MM.1S (cell line): ENCODE results near the gene DMTF1.

Experiments
- CTCF ChIP-seq: fragments of 300-600 bp; sonication (generic); IDR thresholded peaks from 2 replicates; pipeline ENCODE4 v1.5.1; 2016; ENCODE audit warnings: antibody characterized with exemption, low read length, mixed read lengths
- EZH2 ChIP-seq: fragments of 300-600 bp; sonication (generic); optimal IDR thresholded peaks from 2 replicates; pipeline ENCODE3; 2017; ENCODE audit warnings: low read depth, mild to moderate bottlenecking, antibody characterized with exemption, low read length, mixed read lengths
- EZH2phosphoT487 ChIP-seq: fragments of 300-600 bp; sonication (generic); IDR thresholded peaks from 2 replicates; pipeline ENCODE4 v1.6.1; 2018; ENCODE audit warnings: antibody characterized with exemption, low read length

GRCh38 chr7:87151729-87152111 lies 533 bp upstream of the DMTF1 start:
- TF ChIP-seq EZH2 (no peak), CTCF (no peak), EZH2phosphoT487 (no peak)
